Hippocampal formation (tissue), 2 donors: ENCODE data around the gene CHD6.

Experiments used
- DNase-seq, 2 donors: peaks; one replicate each; lab custom pipeline; 2025; lab: John Stamatoyannopoulos, UW

CHD6 gene

DNA sequence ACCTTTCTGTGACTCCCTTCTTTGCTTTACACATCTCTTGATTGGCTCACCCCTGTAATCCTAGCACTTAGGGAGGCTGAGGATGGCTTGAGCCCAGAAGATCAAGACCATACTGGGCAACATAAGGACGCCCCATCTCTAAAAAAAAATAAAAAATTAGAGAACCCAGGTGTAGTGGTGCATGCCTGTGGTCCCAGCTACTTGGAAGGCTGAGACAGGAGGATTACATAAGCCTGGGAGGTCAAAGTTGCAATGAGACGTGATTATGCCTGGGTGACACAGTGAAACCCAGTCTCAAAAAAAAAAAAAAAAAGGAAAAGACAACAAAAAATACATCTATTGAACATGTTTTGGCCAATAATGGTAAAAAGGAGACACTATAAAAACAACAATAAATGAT, 37.8 kb downstream of the CHD6 start:
- DNase-seq: no peak

DNA sequence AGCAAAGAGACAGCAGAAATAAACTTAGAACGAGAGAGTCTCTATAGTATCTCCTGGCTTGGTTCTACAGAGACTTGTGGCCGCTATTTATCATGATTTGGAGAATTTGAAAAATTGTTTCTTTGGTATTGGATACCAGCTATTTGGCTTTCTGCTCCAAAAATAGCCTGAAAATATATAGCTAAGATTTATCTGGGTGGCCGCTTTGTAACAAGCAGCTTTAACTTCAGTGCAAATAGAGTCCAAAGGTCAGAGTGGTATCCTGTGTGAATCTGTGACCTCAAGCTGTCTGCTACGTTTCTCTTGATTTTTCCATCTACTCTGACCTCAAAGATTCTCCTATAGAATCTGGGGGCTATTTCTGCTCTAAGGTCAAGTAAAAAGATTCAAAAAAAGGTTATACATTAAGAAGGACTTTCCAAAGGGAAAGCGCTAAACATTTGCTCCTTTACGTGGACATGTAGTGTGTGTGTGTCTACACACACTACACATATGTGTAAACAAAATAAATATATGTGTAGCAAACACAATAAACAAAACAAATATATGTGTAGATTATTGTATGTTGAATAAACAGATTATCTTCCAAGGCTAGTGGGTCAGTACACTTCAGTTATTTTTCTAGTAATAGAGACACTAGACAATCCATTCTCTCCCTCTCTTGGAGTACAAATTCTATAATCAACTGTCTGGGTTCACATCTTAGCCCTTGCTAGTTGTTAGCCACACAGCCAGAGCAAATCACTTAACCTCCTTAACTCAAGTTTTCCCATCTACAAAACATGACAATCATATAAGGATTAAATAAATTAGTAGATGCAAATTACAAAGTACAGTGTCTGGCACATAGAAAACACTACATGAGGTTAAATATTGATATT, 40.8 kb downstream of the CHD6 start:
- no peak for DNase-seq

DNA sequence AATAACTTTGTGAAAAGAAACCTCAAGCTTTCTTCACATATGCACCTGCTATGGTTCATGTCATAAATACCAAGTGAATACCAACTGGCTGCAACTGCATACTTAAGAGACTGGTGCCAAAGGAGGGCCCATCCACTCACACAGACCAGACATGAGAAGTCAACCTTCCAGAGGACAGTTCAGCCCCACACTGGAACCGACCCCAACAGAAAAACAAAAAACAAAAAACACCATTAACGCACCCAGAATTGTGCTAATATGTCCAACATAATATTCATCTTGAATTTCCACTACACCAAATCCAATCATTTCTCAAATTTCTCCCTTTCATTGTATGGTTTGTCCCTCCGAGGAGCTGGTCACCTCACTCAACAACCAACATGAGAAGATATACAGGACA, 42.8 kb downstream of the CHD6 start:
- DNase-seq: no peak

DNA sequence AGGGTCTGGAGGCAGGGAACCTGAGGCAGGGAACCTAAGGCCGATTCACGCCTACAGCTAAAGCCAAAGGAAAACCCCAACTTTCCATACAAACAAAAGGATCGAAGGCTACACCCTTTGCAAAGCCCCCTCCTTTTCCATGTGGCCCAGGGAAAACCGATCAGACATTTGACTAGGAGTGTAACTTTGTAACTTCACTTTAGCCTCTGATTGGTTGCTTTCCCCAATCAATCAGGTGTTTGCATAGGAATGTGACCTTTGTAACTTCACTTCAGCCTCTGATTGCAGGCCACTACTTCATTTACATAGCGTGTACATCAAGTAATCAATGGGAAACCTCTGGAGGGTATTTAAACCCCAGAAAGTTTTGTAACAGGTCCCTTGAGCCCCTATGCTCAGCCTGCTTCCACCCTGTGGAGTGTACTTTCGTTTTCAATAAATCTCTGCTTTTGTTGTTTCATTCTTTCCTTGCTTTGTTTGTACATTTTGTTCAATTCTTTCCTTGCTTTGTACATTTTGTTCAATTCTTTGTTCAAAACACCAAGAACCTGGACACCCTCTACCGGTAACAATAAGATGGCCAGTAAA, 43.3 kb downstream of the CHD6 start:
- DNase-seq: no peak

DNA sequence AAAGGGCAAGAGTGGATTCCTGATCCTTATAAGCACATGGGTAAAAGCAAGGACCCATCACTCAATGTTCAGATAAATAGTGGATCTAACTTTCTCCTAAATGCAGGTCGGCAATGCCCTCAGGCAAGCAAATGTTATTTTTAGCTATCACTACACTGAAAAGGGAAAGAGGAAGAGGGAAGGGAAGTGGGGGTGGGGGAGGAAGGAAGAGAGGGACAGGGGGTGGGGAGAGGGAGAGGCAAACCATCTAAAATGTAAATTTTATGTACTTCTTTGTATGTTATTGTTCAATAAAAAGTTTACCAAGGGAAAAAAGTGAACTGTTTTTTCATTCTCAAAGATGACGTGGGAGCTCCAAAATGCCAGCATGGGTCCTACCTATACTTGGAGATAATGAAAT, 44.2 kb downstream of the CHD6 start:
- DNase-seq: no peak

DNA sequence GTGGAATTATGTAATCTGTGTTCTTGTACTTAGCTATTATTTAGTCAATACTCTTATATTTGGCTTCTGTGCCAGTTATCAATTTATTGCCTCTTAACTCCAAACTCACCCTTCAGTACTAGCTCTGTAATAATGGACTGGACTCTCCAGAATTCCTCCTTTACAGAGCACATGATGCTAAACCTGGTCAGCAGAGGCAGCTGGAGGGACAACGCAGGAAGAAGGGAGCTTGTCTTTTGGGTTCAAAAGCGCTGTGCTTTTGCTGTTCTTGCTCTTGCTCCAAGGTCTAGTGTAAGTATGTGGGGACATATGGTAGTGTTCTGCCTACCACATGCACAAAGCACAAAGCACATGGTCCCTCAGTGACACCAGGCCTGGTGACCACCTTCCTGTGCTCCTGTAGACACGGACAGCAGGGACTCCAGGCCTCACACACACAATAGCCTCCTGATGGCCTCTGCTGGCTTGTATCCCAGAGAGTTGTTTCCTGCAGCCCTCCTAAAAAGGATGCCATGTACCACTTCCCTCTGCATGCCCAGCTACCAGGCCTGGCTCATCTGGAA, 46.1 kb downstream of the CHD6 start:
- no peak for DNase-seq

DNA sequence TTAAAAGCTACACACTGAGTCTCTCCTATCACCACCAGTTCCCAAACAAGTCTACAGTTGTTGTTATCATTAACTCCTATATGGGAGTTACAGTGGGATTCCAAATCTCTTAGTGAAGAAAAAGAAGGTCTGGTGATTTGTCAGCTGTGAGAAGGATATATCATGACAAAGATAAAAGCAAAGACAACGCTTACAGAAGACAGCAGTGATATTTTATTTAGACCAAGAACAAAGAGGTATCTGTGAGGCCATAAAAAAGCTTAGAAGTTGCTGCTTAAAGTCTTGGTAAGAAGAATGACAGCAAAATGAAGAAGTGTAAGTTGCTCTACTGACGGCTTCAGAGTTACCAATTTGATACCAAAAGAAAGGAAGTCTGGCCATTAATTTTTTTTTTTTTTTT, 47.2 kb downstream of the CHD6 start:
- no peak for DNase-seq

DNA sequence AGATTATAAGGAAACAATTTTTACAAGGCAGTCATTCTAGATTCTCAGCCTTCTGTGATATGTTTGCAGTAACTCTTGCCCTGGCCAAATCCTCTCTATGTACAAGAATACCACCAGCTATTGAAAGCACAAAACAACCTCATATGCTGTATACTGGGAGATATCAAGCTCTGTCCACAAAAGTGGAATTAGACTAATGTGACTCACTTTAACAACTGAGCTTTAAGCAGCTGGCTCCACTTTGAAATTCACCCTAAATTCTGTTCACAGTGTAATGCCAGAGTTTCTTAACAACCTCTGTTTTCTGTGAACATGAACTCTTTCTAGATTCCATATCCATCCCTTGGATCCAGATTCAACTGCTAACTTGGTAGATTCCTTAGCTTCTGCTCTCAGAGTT, 47.6 kb downstream of the CHD6 start:
- no peak for DNase-seq

DNA sequence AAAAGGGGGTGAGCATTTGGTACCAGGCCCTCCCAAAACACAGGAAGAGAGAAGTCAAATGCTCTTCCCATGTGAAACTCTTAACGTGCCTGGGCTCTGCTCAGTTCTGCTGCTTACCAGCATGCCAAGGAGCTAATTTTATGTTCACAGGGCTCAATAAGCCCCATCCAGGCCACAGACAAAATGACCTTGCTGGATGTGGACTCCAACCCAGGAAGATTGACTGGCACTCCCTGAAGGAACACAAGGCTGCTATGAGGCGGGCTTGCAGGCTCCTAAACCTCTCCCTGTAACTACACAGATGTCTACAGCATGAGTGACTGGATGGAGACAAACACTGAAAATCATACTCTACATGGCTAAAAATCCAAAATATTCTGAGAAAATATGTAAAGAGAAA, 50.6 kb downstream of the CHD6 start:
- no peak for DNase-seq

DNA sequence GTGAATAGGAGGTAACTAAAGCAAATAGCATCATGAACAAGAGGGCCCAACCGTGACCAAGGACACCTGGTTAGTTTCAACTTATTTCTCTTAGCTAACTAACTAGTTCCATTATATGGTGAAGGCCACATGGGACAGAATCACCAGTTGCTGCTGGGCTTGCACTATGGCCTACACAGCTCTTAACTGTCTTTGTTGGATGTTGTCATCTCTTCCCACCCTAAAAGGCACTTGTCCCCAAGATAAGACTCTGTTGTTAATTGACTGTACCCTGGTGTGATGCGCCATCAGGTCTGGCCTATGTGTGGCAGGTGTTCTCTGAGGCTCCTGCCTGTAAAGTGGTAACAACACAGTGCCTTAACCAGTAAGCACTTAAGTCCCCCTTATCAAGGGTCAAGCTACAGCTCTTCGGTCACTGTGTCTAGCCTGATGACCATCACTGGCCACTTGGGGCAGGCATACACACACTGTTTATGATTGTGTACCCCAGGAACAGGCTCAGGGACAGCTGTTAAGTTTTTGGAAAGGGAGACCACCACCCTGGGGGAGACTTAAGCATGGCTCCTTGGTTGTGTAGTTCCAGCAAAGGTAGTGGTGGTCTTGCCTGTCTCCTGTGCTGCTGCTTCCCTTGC, 51.2 kb downstream of the CHD6 start:
- DNase-seq: no peak

DNA sequence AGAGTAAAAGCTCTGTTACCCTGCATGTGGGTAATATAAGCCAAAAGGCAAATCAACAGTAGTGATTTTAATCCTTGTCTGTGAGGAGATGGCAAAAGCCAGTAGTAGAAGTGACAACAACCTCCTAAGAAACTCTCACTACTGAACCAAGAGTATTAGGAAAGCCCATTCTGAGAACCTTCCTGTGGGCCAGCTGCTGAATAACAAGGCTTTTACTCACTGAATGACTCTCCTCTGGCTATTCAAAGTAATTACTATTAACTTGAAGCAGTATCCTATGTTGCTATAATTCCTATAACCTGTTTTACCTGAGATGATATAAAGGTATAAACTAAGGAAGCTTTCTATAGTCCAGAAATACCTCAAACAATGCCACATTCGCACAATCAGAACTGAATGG, 55.1 kb downstream of the CHD6 start:
- no peak for DNase-seq

DNA sequence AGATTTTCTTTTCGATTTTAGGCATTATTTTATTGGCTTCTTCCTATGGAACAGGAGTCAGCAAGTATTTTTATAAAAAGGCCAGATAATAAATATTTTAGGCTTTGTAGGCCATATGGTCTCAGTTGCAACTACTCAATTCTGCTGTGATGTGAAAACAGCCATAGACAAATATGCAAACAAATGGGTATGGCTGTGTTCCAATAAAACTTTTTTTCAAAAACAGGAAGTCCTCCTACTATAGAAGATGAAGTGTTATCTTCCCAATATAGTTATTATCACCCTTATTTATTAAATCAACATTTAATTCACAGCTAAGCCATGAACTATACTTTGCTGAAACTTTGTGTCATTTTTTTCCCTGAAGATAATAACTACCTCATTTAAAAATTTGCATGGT, 57.2 kb downstream of the CHD6 start:
- no peak for DNase-seq

DNA sequence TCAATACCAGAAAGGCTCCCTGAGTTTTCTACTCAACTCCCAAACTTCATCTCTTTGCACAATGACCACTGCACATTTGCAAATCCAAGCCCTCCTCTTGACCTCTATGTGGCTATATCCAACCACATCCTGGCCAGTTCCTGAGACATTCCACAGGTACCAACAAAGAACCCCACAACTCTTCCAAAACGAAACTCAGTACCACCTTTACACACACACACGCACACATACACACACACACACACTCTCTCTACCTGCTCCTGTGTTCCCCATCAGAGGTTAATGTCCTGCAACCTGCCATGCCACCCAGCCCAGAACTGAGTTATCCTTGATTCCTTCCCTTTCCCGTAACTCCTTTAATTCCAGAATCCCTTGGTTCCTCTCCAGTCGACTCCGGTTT, 58.5 kb downstream of the CHD6 start:
- DNase-seq: no peak

DNA sequence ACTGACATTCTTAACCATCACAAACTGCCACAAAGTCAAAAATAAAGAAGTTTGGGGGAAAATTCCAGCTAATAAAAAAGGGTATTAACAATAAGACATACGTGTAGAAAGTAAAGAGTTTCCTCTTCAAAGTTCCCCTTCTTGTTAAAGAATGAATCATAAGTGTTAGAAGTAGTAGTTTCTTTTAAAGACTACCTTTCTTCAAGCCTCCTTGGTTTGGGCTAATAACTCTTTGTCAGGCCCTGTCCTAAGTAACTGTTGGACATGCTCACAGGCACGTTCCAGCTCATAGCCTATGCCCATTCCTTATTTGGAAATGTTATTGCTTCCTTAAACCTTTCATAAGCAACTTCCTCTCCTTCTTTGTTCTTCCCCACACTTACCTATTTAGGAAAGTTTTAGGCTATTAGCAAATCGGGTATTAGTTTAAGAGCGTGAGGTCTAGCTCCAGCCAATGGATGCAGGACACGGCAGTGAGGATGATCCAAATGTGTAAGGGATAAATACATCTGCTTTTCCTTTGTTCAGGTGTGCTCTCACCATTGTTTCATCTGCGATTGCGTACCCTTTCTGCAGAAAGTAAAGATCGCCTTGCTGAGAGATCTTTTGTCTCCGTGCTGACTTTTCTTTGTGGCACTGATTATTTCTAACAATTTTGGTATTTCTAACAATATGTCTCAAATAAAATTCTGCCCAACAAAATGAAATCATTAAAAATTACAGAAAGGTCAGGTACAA, 64.9 kb downstream of the CHD6 start:
- no peak for DNase-seq

DNA sequence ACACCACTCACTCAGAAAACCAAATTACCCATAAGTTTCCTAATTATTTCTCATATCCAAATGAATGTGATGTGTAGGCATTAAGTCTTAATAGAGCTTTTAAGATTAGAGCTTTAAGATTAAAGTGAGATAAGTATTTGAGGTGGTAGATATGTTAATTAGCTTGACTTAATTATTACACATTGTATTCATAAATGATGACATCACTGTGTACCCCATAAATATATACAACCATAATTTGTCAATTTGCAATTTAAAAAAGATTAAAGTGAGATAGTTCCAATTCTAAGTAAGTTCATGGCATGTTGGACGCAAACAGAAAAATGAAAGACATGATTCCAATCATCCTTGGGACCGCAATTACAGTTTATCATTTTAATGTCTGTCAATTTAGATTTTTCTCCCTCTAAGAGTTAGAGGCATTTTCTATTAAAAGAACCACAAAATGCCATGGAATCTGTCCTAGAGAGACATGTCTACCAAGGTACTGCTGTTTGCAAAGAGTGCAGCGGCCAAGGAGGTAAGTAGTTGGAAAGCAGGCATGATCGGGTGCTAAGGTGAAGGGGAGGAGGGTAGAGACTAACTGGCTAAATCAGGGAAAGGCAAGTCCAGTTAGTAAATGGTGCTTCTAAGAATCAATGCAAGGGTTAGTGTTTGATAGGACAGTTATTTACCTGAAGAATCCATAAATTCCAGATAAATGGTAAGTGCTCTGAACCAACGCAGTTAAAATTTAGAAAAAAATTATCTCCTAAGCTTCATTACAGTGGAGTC, 65.7 kb downstream of the CHD6 start:
- DNase-seq: no peak

DNA sequence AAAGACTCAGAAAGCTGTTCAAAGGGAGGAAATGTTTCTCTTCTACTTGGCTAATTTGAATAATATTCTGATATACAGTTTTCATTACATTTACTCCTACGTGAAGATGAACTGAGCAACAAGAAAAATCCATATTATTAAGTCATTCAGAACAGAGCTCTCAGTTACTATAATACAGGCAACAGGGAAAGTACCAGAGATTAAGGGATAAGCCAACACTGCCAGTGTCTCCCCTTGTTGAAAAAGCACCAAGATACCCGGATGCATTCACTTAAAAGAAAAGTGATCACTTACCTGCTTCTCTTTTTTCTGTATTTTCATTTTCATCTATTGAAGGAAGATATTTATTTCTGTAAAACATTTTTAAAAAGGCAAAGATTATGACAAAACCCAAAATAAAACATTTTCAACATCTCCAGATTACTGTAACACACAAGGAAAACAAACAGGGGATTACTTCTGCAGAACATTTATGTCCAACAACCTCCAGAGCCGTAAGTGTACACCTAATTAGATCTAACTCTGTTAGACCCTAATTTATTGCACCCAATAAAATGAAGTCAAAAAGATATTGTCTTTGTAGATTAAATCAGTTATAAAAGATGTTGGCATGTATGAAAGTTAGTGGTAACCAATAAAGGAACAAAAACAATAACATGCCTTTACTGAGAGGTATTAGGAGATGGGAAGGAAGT, 67.0 kb downstream of the CHD6 start:
- DNase-seq: no peak

DNA sequence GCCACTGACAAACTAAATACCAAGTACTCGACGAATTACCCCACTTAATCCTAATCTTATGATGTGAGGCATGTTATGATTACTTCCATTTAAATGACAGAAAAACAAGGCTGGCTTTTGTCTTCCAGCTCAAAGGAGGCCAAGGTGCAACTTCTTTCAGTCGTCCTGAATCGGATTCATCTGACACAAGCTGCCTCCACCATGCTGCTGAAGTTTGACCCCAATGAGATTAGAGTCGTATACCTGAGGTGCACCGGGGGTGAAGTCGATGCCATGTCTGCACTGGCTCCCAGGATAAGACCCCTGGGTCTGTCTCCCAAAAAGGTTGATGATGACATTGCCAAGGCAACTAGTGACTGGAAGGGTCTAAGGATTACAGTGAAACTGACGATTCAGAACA, 71.0 kb downstream of the CHD6 start:
- no peak for DNase-seq

DNA sequence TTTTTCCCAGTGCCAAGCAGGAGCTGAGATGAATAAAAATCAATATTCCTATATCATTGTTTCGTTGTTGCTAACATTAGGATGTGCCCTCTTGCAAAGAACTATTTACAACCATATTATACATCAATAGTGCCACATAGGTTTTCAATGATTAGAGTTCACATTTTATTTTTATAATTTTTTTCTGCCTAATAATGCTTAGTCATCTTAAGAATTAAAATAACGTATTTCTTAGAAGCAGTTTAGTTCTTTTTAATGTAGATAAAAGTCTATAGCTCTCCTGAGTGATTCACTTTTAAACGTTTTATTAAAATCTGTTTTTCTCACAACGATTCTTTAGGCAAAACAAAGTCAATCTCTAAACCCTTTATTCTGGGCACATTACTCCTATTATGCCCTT, 71.6 kb downstream of the CHD6 start:
- DNase-seq: no peak

DNA sequence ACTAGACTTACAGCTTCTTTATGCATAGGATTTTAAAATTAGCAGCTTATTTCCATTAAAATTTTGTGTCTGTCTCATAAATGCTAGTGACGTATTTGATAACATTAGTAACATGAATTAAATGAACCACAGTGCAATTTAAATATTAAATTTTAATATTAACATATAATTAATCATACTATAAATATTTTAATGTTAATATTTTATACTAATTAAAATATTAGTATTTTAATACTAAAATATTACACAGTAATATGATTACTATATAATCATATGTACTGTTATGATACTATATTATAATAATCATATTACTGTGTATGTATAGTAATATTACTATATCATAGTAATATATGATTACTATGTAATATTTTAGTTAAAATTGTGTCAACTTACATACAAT, 73.7 kb downstream of the CHD6 start:
- DNase-seq: no peak

DNA sequence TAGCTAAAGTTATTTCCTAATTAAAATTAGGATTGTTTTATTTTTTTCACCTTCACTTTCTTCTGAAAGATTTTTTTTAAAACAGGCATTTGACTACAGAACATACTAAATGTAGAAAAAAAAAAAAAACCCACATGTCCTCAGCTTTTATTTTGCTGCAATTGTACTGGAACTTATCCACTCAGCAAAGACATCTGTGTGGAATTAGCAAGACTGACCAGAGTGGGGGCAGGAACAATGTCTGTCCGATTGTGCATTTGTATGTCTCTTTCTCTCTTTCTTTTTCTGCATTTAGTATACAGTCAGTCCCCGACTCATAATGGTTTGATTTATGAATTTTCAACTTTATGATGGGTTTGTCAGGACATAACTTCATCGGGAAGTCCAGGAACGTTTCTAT, 77.3 kb downstream of the CHD6 start:
- no peak for DNase-seq

DNA sequence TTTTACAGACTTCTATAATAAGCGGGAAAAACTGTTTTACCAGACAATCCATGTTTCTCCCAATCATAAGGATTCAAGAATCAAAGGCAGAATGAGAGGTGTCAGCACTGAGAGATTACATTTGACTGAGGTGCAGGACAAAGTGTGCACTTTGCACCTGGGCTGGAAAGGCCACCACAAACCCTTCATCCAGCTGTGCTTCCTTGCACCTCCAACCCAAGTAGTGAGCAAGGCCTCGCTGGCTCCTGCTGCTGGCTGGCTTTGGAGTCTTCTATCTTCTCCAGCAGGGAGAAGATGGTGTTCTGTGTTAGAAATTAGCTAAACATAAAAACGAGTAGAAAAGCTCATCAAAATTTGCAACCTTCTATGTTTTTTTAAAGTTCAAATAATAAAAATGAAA, 77.7 kb downstream of the CHD6 start:
- DNase-seq: no peak
